Endothelial cell of umbilical vein (primary cell): ENCODE data around the gene POP7. TPM values are rescaled to one million over a fixed set of nuclear protein-coding genes. Genes with fewer than 3 reads are reported as not detected.

ENCODE experiments used
- BruUV-seq: library from RNA; stranded (reverse); fragments of 400-500 nt; replicated peaks from 2 replicates; lab custom pipeline; 2021; lab: Mats Ljungman, UMichigan
- CTCF ChIA-PET: fragments of 300-600, 350-600 bp; sonication (Branson Sonifier 250); formaldehyde crosslinking; loops from one replicate; lab custom pipeline; 2021; ENCODE audit warnings: antibody characterized with exemption, inconsistent platforms; lab: Charles Lee
- POLR2A ChIA-PET: fragments of 300-600, 350-600 bp; sonication (Branson Sonifier 250); formaldehyde crosslinking; loops from one replicate; lab custom pipeline; 2021; ENCODE audit warnings: antibody characterized with exemption, inconsistent platforms; lab: Charles Lee
- DNase-seq: peaks from one replicate; pipeline ENCODE4 v3.0.0-alpha.2; 2011; ENCODE audit warnings: low read depth, low spot score
- FAIRE-seq: peaks from 2 replicates; lab custom pipeline; 2011; peaks lifted over from hg19 to GRCh38; lab: Jason Lieb, UNC
- H2AFZ ChIP-seq: 2 replicates; pipeline ENCODE4 v1.6.0; 2012; ENCODE audit warnings: low read depth, low read length, control low read depth, inconsistent platforms
- H3K27ac ChIP-seq: 2 replicates; pipeline ENCODE4 v1.5.1; 2011; ENCODE audit warnings: low read depth, mild to moderate bottlenecking, control low read depth, low read length, moderate library complexity; ENCODE audit not compliant: insufficient read depth
- H3K27me3 ChIP-seq, 2 experiments: 2 replicates each; pipeline versions ENCODE4 v1.6.0 to v1.6.1; 2011; ENCODE audit warnings: low read length in 2 of 2, mixed read lengths in 1 of 2; ENCODE audit not compliant: control insufficient read depth in 2 of 2, insufficient read depth in 2 of 2
- H3K36me3 ChIP-seq, 2 experiments: 2 replicates in 1 of 2; 3 replicates in 1 of 2; pipeline ENCODE4 v1.5.1; 2011; ENCODE audit warnings: low read length in 2 of 2, mild to moderate bottlenecking in 1 of 2, moderate library complexity in 1 of 2; ENCODE audit not compliant: control insufficient read depth in 2 of 2, insufficient read depth in 2 of 2; ENCODE audit errors: extremely low read depth in 1 of 2
- H3K4me1 ChIP-seq: 3 replicates; pipeline ENCODE4 v1.5.1; 2011; ENCODE audit warnings: mild to moderate bottlenecking, low read length; ENCODE audit not compliant: control insufficient read depth, insufficient read depth; ENCODE audit errors: extremely low read depth
- H3K4me2 ChIP-seq: 2 replicates; pipeline ENCODE4 v1.6.1; 2011; ENCODE audit warnings: low read length, control low read depth, mixed read lengths; ENCODE audit not compliant: insufficient read depth
- H3K4me3 ChIP-seq, 3 experiments: fragments of 200-600 bp in 1 of 3; sonication (generic), shearing (Covaris generic) in 1 of 3; replicated peaks in 1 of 3; 2 replicates each; pipeline ENCODE4 v1.5.1; 2011 to 2016; ENCODE audit warnings: control low read depth in 3 of 3, low read length in 3 of 3, mild to moderate bottlenecking in 2 of 3, inconsistent platforms in 1 of 3, low read depth in 1 of 3, moderate library complexity in 1 of 3; ENCODE audit not compliant: insufficient read depth in 1 of 3
- H3K79me2 ChIP-seq: 2 replicates; pipeline ENCODE4 v1.6.0; 2012; ENCODE audit warnings: low read length, inconsistent platforms; ENCODE audit not compliant: control insufficient read depth, insufficient read depth
- H3K9ac ChIP-seq: replicated peaks from 2 replicates; pipeline ENCODE3; 2011; ENCODE audit warnings: low read length, control low read depth; ENCODE audit not compliant: insufficient read depth; ENCODE audit errors: extremely low read depth
- H3K9me1 ChIP-seq: replicated peaks from 3 replicates; pipeline ENCODE4 v1.6.0; 2011; ENCODE audit warnings: mild to moderate bottlenecking, low read length; ENCODE audit not compliant: control insufficient read depth, insufficient read depth; ENCODE audit errors: extremely low read depth
- H3K9me3 ChIP-seq: replicated peaks from 2 replicates; pipeline ENCODE4 v1.5.1; 2012; ENCODE audit warnings: low read length, inconsistent platforms; ENCODE audit not compliant: control insufficient read depth, insufficient read depth
- H4K20me1 ChIP-seq: replicated peaks from 2 replicates; pipeline ENCODE3; 2011; ENCODE audit warnings: mild to moderate bottlenecking, low read length; ENCODE audit not compliant: control insufficient read depth, insufficient read depth; ENCODE audit errors: extremely low read depth
- CTCF ChIP-seq, 2 donors: IDR thresholded peaks; 1 replicate in 1 of 2; 2 replicates in 1 of 2; pipeline ENCODE4 v1.5.1; 2011; ENCODE audit warnings: low read length in 2 of 2, mild to moderate bottlenecking in 2 of 2, moderate library complexity in 2 of 2, control low read depth in 1 of 2, inconsistent platforms in 1 of 2, low read depth in 1 of 2; ENCODE audit not compliant: insufficient read depth in 1 of 2; ENCODE audit errors: extremely low read depth in 1 of 2
- EZH2 ChIP-seq: IDR thresholded peaks from 2 replicates; pipeline ENCODE4 v1.6.1; 2012; ENCODE audit warnings: borderline replicate concordance, low read depth, mild to moderate bottlenecking, moderate library complexity, low read length, inconsistent platforms; ENCODE audit not compliant: severe bottlenecking
- FOS ChIP-seq: IDR thresholded peaks from 2 replicates; pipeline ENCODE4 v1.6.1; 2011; ENCODE audit warnings: mild to moderate bottlenecking, low read length, moderate library complexity, borderline replicate concordance; ENCODE audit not compliant: insufficient read depth
- GATA2 ChIP-seq: IDR thresholded peaks from 2 replicates; pipeline ENCODE4 v1.7.0; 2011; ENCODE audit warnings: low read depth, mild to moderate bottlenecking, moderate library complexity, mixed read lengths, low read length; ENCODE audit not compliant: insufficient read length, insufficient read depth
- JUN ChIP-seq: IDR thresholded peaks from 2 replicates; pipeline ENCODE4 v1.6.1; 2011; ENCODE audit warnings: borderline replicate concordance, low read depth; ENCODE audit not compliant: insufficient read length, insufficient read depth
- MAX ChIP-seq: IDR thresholded peaks from 2 replicates; pipeline ENCODE4 v1.6.1; 2011; ENCODE audit not compliant: insufficient read depth, insufficient read length
- MYC ChIP-seq: IDR thresholded peaks from one replicate; pipeline ENCODE4 v1.6.1; 2011; ENCODE audit warnings: mild to moderate bottlenecking, low read depth, low read length
- POLR2A ChIP-seq: IDR thresholded peaks from 2 replicates; pipeline ENCODE4 v1.6.1; 2012; ENCODE audit warnings: low read depth, mild to moderate bottlenecking, control low read depth, low read length
- POLR2AphosphoS5 ChIP-seq: IDR thresholded peaks from 2 replicates; pipeline ENCODE4 v1.6.1; 2012; ENCODE audit warnings: low read depth, mild to moderate bottlenecking, control low read depth, low read length, moderate library complexity; ENCODE audit not compliant: insufficient read depth
- dilution Hi-C: fragments of 300-500 bp; cut with MboI; formaldehyde crosslinking; loops from one replicate; pipeline ENCODE4 v1.15.0; 2019; ENCODE audit warnings: low sequenced_read_pairs; ENCODE audit not compliant: extremely low pct_ligation_motif_present
- intact Hi-C: fragments of 100-400 bp; cut with micrococcal nuclease; formaldehyde crosslinking; loops from one replicate; pipeline ENCODE4 v1.10.0; 2022
- polyA plus RNA-seq, 4 experiments: library from polyadenylated mRNA; depleted of rRNA in 3 of 4; stranded (reverse) in 3 of 4; unstranded in 1 of 4; fragments of >200 nt; gene quantifications; 2 replicates each; pipeline versions ENCODE4 v1.2.1 to v1.2.3, GENCODE V29; 2011 to 2012; ENCODE audit warnings: missing spikeins in 1 of 4
- total RNA-seq: library from RNA; stranded (reverse); gene quantifications from 2 replicates; pipeline ENCODE4 v1.2.3, GENCODE V29; 2021

POP7 gene
- total and polyA plus RNA-seq, 2 donors (not counting 3 experiments of a cell fraction or from before 2014, with no cell fraction given) = 47.4 to 48.8 TPM

GRCh38 chr7:100674411-100675104 is 31.4 kb upstream of the POP7 start:
- CTCF ChIA-PET = interaction anchor here (0.6 to 1.4 kb wide), 5 partner anchors 9 to 297 kb away, joined by 3 to 5 read pairs (median 3); partner anchors contain the start of genes POP7 and SLC12A9
- TF ChIP-seq JUN (no peak), MAX (no peak), FOS (no peak), EZH2 (no peak), POLR2A (no peak), POLR2AphosphoS5 (no peak), GATA2 (no peak), MYC (no peak), CTCF (IDR thresholded peaks at IDR 0.05; ENCODE audit: extremely low read depth in 1 of 2, insufficient read depth in 1 of 2, low read depth in 1 of 2, low read length in 2 of 2) (no peak)
- POLR2A ChIA-PET = no interaction called here
- Histone ChIP-seq H3K36me3 (peaks cover 8 to 28% of the 10 kb centered on the region in 2 experiments), H3K9ac (peak overlapping the region; percentile 45), H4K20me1 (no peaks in the 10 kb centered on the region), H3K4me1 (peaks cover 4% of the 10 kb centered on the region), H3K4me2 (peak overlapping the region; percentile 74), H3K27me3 (peaks cover 2 to 5% of the 10 kb centered on the region in 2 experiments), H3K9me3 (no peaks in the 10 kb centered on the region), H2AFZ (no peak overlapping the region), H3K9me1 (no peaks in the 10 kb centered on the region), H3K27ac (no peak overlapping the region), H3K79me2 (peaks cover 28% of the 10 kb centered on the region), H3K4me3 (peak overlapping the region; percentile 70 to 88 (median 86))
- BruUV-seq = no TSS peak
- FAIRE-seq (no peak), DNase-seq (peak; percentile 42)
- intact Hi-C loops = loop anchor here (5.0 kb wide), 1 partner anchor 207 kb away; no protein-coding TSS in a partner anchor
- dilution Hi-C loops = no loop called here
